Measurements from ENCODE around the gene NEB.

NEB gene

GRCh38 chr2:151533127-151533526 lies 201.1 kb downstream of the NEB start:
- Histone ChIP-seq H3K27ac (no peak overlapping the region), H3K4me2 (no peak overlapping the region), H3K9me3 (no peaks in the 10 kb centered on the region), H4K20me1 (no peaks in the 10 kb centered on the region), H3K9ac (no peak overlapping the region), H3K36me3 (no peaks in the 10 kb centered on the region), H3K27me3 (no peaks in the 10 kb centered on the region), H3K4me1 (peaks cover 14% of the 10 kb centered on the region), H3K4me3 (no peak overlapping the region)
- no peak for TF ChIP-seq Cebpa-rat (IDR thresholded peaks at IDR 0.05)

DNA sequence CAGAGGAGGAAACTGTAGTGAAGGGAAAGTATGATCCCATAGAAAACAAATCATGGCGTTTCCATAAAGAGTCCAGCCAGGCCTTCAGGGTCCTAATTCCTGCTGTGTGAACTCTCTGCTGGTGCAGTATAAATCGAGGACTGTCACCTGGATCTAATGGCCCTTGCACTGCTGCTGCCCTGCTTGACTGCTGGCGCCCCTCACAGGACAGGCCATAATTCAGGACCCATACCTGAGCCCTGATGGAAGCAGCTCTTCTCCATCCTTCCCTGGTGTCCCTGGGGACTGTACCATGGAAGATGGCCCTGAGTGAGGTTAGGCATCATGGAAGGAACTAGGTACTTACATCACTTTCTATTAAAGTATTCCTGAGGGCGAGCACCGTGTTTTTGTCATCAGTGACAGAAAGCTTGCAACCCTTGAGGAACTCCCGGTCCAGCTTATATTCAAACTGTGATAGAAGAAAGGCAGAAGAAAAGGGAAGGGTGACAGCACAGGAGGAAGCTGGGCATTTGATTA lies 207.6 kb downstream of the NEB start:
- Histone ChIP-seq H4K20me1 (no peaks in the 10 kb centered on the region), H3K27me3 (no peaks in the 10 kb centered on the region), H3K4me3 (no peak overlapping the region), H3K36me3 (no peaks in the 10 kb centered on the region), H3K4me2 (no peak overlapping the region), H3K9ac (no peak overlapping the region), H3K4me1 (peaks cover 17% of the 10 kb centered on the region), H3K27ac (no peak overlapping the region), H3K9me3 (no peaks in the 10 kb centered on the region)
- no peak for TF ChIP-seq Cebpa-rat (IDR thresholded peaks at IDR 0.05)

- H4K20me1 ChIP-seq, result no peaks in the 10 kb centered on the region
- no peak for TF ChIP-seq Cebpa-rat (IDR thresholded peaks at IDR 0.05)
- peak overlapping the region; percentile 12; the same call in 1 of the 2 replicates for H3K4me2 ChIP-seq
- no peaks in the 10 kb centered on the region for H3K9me3 ChIP-seq
- peaks cover 16% of the 10 kb centered on the region for H3K4me1 ChIP-seq
- no peak overlapping the region for H3K9ac ChIP-seq
- H3K36me3 ChIP-seq, result no peaks in the 10 kb centered on the region
- no peaks in the 10 kb centered on the region for H3K27me3 ChIP-seq
- no peak overlapping the region for H3K27ac ChIP-seq
- no peak overlapping the region for H3K4me3 ChIP-seq
Observed at GRCh38 chr2:151525821-151526373, 208.4 kb downstream of the NEB start.

GRCh38 chr2:151523850-151524249 lies 210.4 kb downstream of the NEB start:
- no peaks in the 10 kb centered on the region for H3K36me3 ChIP-seq
- no peak overlapping the region for H3K9ac ChIP-seq
- H3K27me3 ChIP-seq, result no peaks in the 10 kb centered on the region
- no peak overlapping the region for H3K4me3 ChIP-seq
- no peak overlapping the region for H3K4me2 ChIP-seq
- no peak overlapping the region for H3K27ac ChIP-seq
- H4K20me1 ChIP-seq, result no peaks in the 10 kb centered on the region
- H3K9me3 ChIP-seq, result no peaks in the 10 kb centered on the region
- no peak for TF ChIP-seq Cebpa-rat (IDR thresholded peaks at IDR 0.05)
- H3K4me1 ChIP-seq, result peaks cover 16% of the 10 kb centered on the region

GRCh38 chr2:151522556-151522955 lies 211.7 kb downstream of the NEB start:
- Histone ChIP-seq H3K4me3 (no peak overlapping the region), H3K36me3 (no peaks in the 10 kb centered on the region), H3K27ac (no peak overlapping the region), H3K4me1 (peaks cover 16% of the 10 kb centered on the region), H3K4me2 (no peak overlapping the region), H3K9ac (no peak overlapping the region), H4K20me1 (no peaks in the 10 kb centered on the region), H3K9me3 (no peaks in the 10 kb centered on the region), H3K27me3 (no peaks in the 10 kb centered on the region)
- no peak for TF ChIP-seq Cebpa-rat (IDR thresholded peaks at IDR 0.05)

- TF ChIP-seq Cebpa-rat (IDR thresholded peaks at IDR 0.05), result no peak
- H3K36me3 ChIP-seq, result no peaks in the 10 kb centered on the region
- no peaks in the 10 kb centered on the region for H3K27me3 ChIP-seq
- peak overlapping the region; percentile 4; the same call in 1 of the 2 replicates for H3K4me2 ChIP-seq
- no peak overlapping the region for H3K27ac ChIP-seq
- no peak overlapping the region for H3K9ac ChIP-seq
- H3K4me3 ChIP-seq, result no peak overlapping the region
- H4K20me1 ChIP-seq, result no peaks in the 10 kb centered on the region
- peaks cover 15% of the 10 kb centered on the region for H3K4me1 ChIP-seq
- H3K9me3 ChIP-seq, result no peaks in the 10 kb centered on the region
Observed at GRCh38 chr2:151520976-151521375, 213.3 kb downstream of the NEB start.

DNA sequence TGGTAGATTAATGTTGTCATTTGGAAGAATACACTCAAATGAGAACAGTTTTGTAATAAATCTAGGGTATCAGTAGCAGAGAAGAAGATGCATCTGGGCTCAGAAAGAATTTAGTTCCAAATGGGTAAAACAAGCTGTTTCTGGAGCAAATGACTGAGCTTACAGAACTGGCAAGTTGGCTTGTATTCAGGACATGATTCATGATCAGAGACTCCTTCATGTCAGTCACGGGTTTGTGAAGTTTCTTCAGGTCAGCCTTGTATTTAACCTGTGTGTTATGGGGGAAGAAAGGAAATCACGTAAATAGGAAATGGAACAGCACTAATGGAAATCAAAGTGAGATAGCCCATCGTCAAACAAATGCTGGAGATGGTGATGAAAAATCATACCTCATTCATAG lies 215.5 kb downstream of the NEB start:
- Histone ChIP-seq H3K36me3 (no peaks in the 10 kb centered on the region), H3K4me1 (peaks cover 12% of the 10 kb centered on the region), H3K4me3 (no peak overlapping the region), H3K9me3 (no peaks in the 10 kb centered on the region), H3K9ac (no peak overlapping the region), H3K27me3 (no peaks in the 10 kb centered on the region), H3K4me2 (no peak overlapping the region), H3K27ac (no peak overlapping the region), H4K20me1 (no peaks in the 10 kb centered on the region)
- no peak for TF ChIP-seq Cebpa-rat (IDR thresholded peaks at IDR 0.05)

DNA sequence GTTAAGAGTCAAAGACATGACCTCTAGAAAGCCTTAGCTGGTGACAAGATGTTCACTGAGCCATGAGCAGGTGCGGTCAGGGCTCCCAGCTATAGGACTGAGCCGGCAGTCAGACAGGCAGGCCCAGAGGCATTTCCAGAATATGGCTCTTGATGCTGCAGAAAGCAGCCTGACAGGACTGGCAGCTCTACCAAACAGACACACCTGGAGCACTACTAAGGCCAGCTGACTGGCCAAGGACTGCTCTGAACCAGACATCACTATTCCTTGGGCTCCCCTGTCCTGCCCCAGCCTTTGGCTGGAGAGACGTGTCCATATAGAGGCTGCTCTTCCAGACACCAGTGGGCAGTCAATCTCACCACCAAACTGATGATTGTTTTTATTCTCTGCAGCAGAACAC lies 225.8 kb downstream of the NEB start:
- no peak overlapping the region for H3K4me3 ChIP-seq
- H3K4me2 ChIP-seq, result no peak overlapping the region
- no peaks in the 10 kb centered on the region for H3K27me3 ChIP-seq
- TF ChIP-seq Cebpa-rat (IDR thresholded peaks at IDR 0.05), result no peak
- H3K9me3 ChIP-seq, result no peaks in the 10 kb centered on the region
- no peaks in the 10 kb centered on the region for H3K4me1 ChIP-seq
- no peak overlapping the region for H3K9ac ChIP-seq
- H4K20me1 ChIP-seq, result no peaks in the 10 kb centered on the region
- no peak overlapping the region for H3K27ac ChIP-seq
- H3K36me3 ChIP-seq, result 0 out of 2 replicates have a peak, but pooled peaks cover 2% of the 10 kb centered on the region

- no peak overlapping the region for H3K4me3 ChIP-seq
- no peaks in the 10 kb centered on the region for H3K9me3 ChIP-seq
- H3K4me2 ChIP-seq, result no peak overlapping the region
- no peaks in the 10 kb centered on the region for H4K20me1 ChIP-seq
- 0 out of 2 replicates have a peak, but pooled peaks cover 2% of the 10 kb centered on the region for H3K36me3 ChIP-seq
- TF ChIP-seq Cebpa-rat (IDR thresholded peaks at IDR 0.05), result no peak
- peaks cover 4% of the 10 kb centered on the region; the same call in 1 of the 2 replicates for H3K4me1 ChIP-seq
- H3K9ac ChIP-seq, result no peak overlapping the region
- H3K27ac ChIP-seq, result no peak overlapping the region
- H3K27me3 ChIP-seq, result no peaks in the 10 kb centered on the region
Observed at GRCh38 chr2:151506170-151506569, 228.1 kb downstream of the NEB start.

DNA sequence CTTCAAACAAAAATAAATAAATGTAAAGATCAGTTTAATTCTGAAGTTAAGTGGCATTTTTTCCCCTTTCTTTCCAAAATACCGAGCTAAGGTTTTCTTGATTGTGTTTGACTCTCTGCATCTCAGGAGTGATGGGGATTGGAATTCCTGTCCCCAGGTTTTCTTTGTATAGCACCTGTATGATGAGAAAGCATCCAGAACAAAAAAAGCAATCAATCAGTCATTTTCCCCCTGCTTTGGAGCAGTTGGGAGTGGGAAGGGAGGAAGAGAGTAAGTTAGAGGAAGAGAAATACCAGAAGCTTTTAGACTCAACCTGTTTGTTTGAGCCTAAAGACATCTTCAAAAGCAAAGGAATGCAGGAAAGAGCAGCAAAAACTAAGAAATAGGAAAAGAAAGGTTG lies 236.1 kb downstream of the NEB start:
- H4K20me1 ChIP-seq, result no peaks in the 10 kb centered on the region
- H3K9me3 ChIP-seq, result no peaks in the 10 kb centered on the region
- H3K4me3 ChIP-seq, result no peak overlapping the region
- H3K27ac ChIP-seq, result no peak overlapping the region
- no peaks in the 10 kb centered on the region for H3K36me3 ChIP-seq
- H3K27me3 ChIP-seq, result no peaks in the 10 kb centered on the region
- no peak overlapping the region for H3K9ac ChIP-seq
- H3K4me2 ChIP-seq, result no peak overlapping the region
- H3K4me1 ChIP-seq, result peaks cover 4% of the 10 kb centered on the region; the same call in 1 of the 2 replicates
- no peak for TF ChIP-seq Cebpa-rat (IDR thresholded peaks at IDR 0.05)

DNA sequence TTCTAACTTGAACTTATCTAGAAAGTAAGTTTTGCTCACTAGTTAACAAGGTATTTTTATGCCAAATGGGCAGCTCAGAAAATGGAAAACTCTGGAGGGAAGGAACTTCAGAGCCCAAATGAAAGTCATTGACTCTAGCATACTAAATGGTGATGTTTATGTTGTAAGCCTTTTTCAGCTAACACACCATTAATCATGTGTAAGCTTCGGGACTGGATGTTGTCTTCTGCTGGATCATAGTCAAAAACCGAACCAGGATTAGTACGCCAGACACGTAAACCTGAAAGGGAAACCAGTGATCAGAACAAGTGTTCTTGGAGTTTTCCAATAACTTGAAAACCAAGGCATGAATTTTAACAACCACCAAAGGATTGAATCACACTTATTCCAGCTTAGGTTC lies 242.8 kb downstream of the NEB start:
- Histone ChIP-seq H3K4me1 (no peaks in the 10 kb centered on the region), H3K27me3 (no peaks in the 10 kb centered on the region), H3K9ac (no peak overlapping the region), H3K9me3 (no peaks in the 10 kb centered on the region), H3K4me2 (no peak overlapping the region), H3K27ac (no peak overlapping the region), H3K4me3 (no peak overlapping the region), H3K36me3 (no peaks in the 10 kb centered on the region), H4K20me1 (no peaks in the 10 kb centered on the region)
- TF ChIP-seq Cebpa-rat (IDR thresholded peaks at IDR 0.05), result no peak
